HepG2 (cell line): ENCODE results near the gene PLCD4. TPM values are rescaled to one million over a fixed set of nuclear protein-coding genes. Genes with fewer than 3 reads are reported as not detected.

Experiments used
- ATAC-seq: fragments of 200-7000 bp; cut with Tn5 transposase; 3 replicates; pipeline ENCODE4 v1.9.1; 2020; ENCODE audit warnings: mild to moderate bottlenecking, moderate library complexity
- BruUV-seq: library from RNA; stranded (reverse); fragments of 400-500 nt; replicated peaks from 2 replicates; lab custom pipeline; 2021; lab: Mats Ljungman, UMichigan
- CTCF ChIA-PET: fragments of 300-600 bp; formaldehyde crosslinking; extraction: SDS; loops from one replicate; lab custom pipeline; 2021; ENCODE audit warnings: low total read pairs, inconsistent platforms, low intra/inter-chr PET ratio; lab: Yijun Ruan, JAX
- POLR2A ChIA-PET: fragments of 350-600 bp; sonication (Branson Sonifier 250); formaldehyde crosslinking; loops from one replicate; lab custom pipeline; 2020; ENCODE audit warnings: antibody characterized with exemption, inconsistent platforms; lab: Yijun Ruan, JAX
- DNase-seq: peaks from one replicate; pipeline ENCODE4 v3.0.0-alpha.2; 2015; ENCODE audit warnings: low spot score
- FAIRE-seq: peaks from 3 replicates; lab custom pipeline; 2011; peaks lifted over from hg19 to GRCh38; lab: Jason Lieb, UNC
- H2AFZ ChIP-seq: one replicate; pipeline ENCODE4 v1.6.1; 2011; ENCODE audit warnings: low read length, inconsistent platforms
- H3K27ac ChIP-seq: fragments of 300-600 bp; 3 replicates; pipeline ENCODE4 v1.8.0; 2011; ENCODE audit warnings: mixed run types, mild to moderate bottlenecking, mixed read lengths, low read length, inconsistent platforms; ENCODE audit not compliant: insufficient read depth; ENCODE audit errors: extremely low read length
- H3K27me3 ChIP-seq, 2 experiments: fragments of 200-600 bp in 1 of 2; 2 replicates in 1 of 2; 3 replicates in 1 of 2; pipeline versions ENCODE4 v1.6.0 to v1.8.0; 2011; ENCODE audit warnings: low read length in 2 of 2, mild to moderate bottlenecking in 2 of 2, moderate library complexity in 2 of 2, inconsistent platforms in 1 of 2; ENCODE audit not compliant: insufficient read depth in 2 of 2, control insufficient read depth in 1 of 2
- H3K36me3 ChIP-seq, 2 experiments: fragments of 200-600 bp in 1 of 2; replicated peaks in 1 of 2; 2 replicates in 1 of 2; 3 replicates in 1 of 2; pipeline versions ENCODE4 v1.5.1 to v1.8.0; 2011; ENCODE audit warnings: low read length in 2 of 2, inconsistent platforms in 1 of 2; ENCODE audit not compliant: insufficient read depth in 2 of 2, control insufficient read depth in 1 of 2
- H3K4me1 ChIP-seq: 2 replicates; pipeline ENCODE4 v1.5.1; 2012; ENCODE audit warnings: low read length, inconsistent platforms; ENCODE audit not compliant: insufficient read depth
- H3K4me2 ChIP-seq: 2 replicates; pipeline ENCODE4 v1.6.0; 2011; ENCODE audit warnings: low read depth, low read length, inconsistent platforms
- H3K4me3 ChIP-seq, 3 experiments: fragments of 200-600 bp in 1 of 3; sonication (generic), shearing (Covaris generic) in 1 of 3; replicated peaks in 1 of 3; 2 replicates each; pipeline ENCODE4 v1.5.1; 2011 to 2016; ENCODE audit warnings: low read length in 3 of 3, inconsistent platforms in 2 of 3, low read depth in 2 of 3, mild to moderate bottlenecking in 2 of 3, control low read depth in 1 of 3, mixed read lengths in 1 of 3; ENCODE audit not compliant: insufficient read depth in 1 of 3
- H3K79me2 ChIP-seq: one replicate; pipeline ENCODE4 v1.6.1; 2011; ENCODE audit warnings: low read length, inconsistent platforms; ENCODE audit not compliant: insufficient read depth
- H3K9ac ChIP-seq: 2 replicates; pipeline ENCODE4 v1.6.0; 2011; ENCODE audit warnings: mild to moderate bottlenecking, low read depth, low read length, inconsistent platforms; ENCODE audit not compliant: insufficient read depth
- H3K9me3 ChIP-seq: 2 replicates; pipeline ENCODE4 v1.5.1; 2012; ENCODE audit warnings: mild to moderate bottlenecking, low read length
- H4K20me1 ChIP-seq: 2 replicates; pipeline ENCODE4 v1.6.0; 2011; ENCODE audit warnings: inconsistent platforms, mild to moderate bottlenecking, low read length, moderate library complexity; ENCODE audit not compliant: insufficient read depth
- HMGA1 ChIP-seq: sonication (generic); formaldehyde crosslinking; conservative IDR thresholded peaks from 2 replicates; pipeline ENCODE4 v1.4.0; 2020; ENCODE audit warnings: missing genetic modification reagents
- KAT8 ChIP-seq: IDR thresholded peaks from 2 replicates; pipeline ENCODE4 v1.6.1; 2016; ENCODE audit warnings: missing genetic modification reagents, missing compliant biosample characterization
- MTA3 ChIP-seq: sonication (generic); formaldehyde crosslinking; IDR thresholded peaks from 2 replicates; pipeline ENCODE4 v1.4.0; 2020; ENCODE audit warnings: missing genetic modification reagents
- MXD4 ChIP-seq: IDR thresholded peaks from 2 replicates; pipeline ENCODE4 v1.6.1; 2016; ENCODE audit warnings: mild to moderate bottlenecking, missing biosample characterization, missing genetic modification reagents
- POGK ChIP-seq: sonication (generic); formaldehyde crosslinking; conservative IDR thresholded peaks from 2 replicates; pipeline ENCODE4 v1.8.0; 2022; ENCODE audit warnings: mild to moderate bottlenecking, moderate library complexity, missing genetic modification reagents
- SOX6 ChIP-seq, 2 experiments: fragments of 450-650 bp in 1 of 2; sonication (generic) in 1 of 2; formaldehyde crosslinking in 1 of 2; IDR thresholded peaks; 2 replicates each; pipeline versions ENCODE4 v1.4.0 to v1.6.1; 2017 to 2020; ENCODE audit warnings: antibody characterized with exemption in 1 of 2, mild to moderate bottlenecking in 1 of 2, missing genetic modification reagents in 1 of 2
- ZBED4 ChIP-seq: sonication (generic); formaldehyde crosslinking; IDR thresholded peaks from 2 replicates; pipeline ENCODE4 v1.4.0; 2020; ENCODE audit warnings: missing genetic modification reagents, borderline replicate concordance
- ZNF503 ChIP-seq: sonication (generic); formaldehyde crosslinking; IDR thresholded peaks from 2 replicates; pipeline ENCODE4 v1.4.0; 2020; ENCODE audit warnings: missing genetic modification reagents
- ZNF768 ChIP-seq: sonication (generic); formaldehyde crosslinking; IDR thresholded peaks from 2 replicates; pipeline ENCODE4 v1.4.0; 2020; ENCODE audit warnings: missing genetic modification reagents
- ZNF879 ChIP-seq: sonication (generic); formaldehyde crosslinking; IDR thresholded peaks from 2 replicates; pipeline ENCODE4 v1.8.1; 2023; ENCODE audit warnings: missing genetic modification reagents
- WGBS: methylation state at CpG from one replicate; pipeline ENCODE4 v1.1.6; 2017; ENCODE audit warnings: low lambda C conversion rate; 5-methylcytosine and 5-hydroxymethylcytosine counted together
- in situ Hi-C: cut with HindIII; loops from 2 replicates; pipeline ENCODE4 v1.10.0; 2017; ENCODE audit warnings: low pct_unique_long_range_greater_than_20kb; ENCODE audit not compliant: extremely low pct_ligation_motif_present
- intact Hi-C: fragments of 100-400 bp; cut with micrococcal nuclease; formaldehyde crosslinking; loops from one replicate; pipeline ENCODE4 v1.10.0; 2022; ENCODE audit not compliant: unreplicated experiment
- polyA plus RNA-seq, 8 experiments: library from polyadenylated mRNA; depleted of rRNA in 3 of 8; stranded (reverse) in 7 of 8; unstranded in 1 of 8; fragments of >200 nt; fragmentation: Illumina TruSeq in 4 of 8; extraction: Trizol in 4 of 8; gene quantifications; 2 replicates each; pipeline versions ENCODE4 v1.2.1 to v1.2.3, GENCODE V29; 2011 to 2016; ENCODE audit warnings: low read depth in 4 of 8, missing spikeins in 1 of 8, mixed read lengths in 1 of 8; ENCODE audit not compliant: insufficient read depth in 1 of 8
- total RNA-seq, 5 experiments: library from RNA; depleted of rRNA; stranded (reverse); fragments of >200 nt; fragmentation: Illumina TruSeq; extraction: Trizol; gene quantifications; 2 replicates each; pipeline ENCODE4 v1.2.3, GENCODE V29; 2016; ENCODE audit warnings: low read depth in 1 of 5

Gene PLCD4
- total and polyA plus RNA-seq, 2 of the 13 experiments (the other 11 are each of a cell fraction or from before 2014, with no cell fraction given): 0.26 TPM; not detected in 1

- H3K4me1 ChIP-seq: no peaks in the 10 kb centered on the region
- POLR2A ChIA-PET: interaction anchor here (1.3 kb wide), 1 partner anchor 20 kb away, joined by 3 read pairs; the partner anchor contains the start of gene PLCD4
- no peak overlapping the region for H3K4me3 ChIP-seq
- CTCF ChIA-PET: no interaction called here
- H3K4me2 ChIP-seq: no peak overlapping the region
- TF ChIP-seq POGK (CRISPR knock-in tag) (no peak), ZNF503 (CRISPR knock-in tag) (no peak), MTA3 (no peak)
- TF ChIP-seq, all 625 proteins: peak for 0
- no TSS peak for BruUV-seq
- in situ Hi-C loops: no loop called here
- Histone ChIP-seq H3K27ac (no peak overlapping the region), H4K20me1 (no peaks in the 10 kb centered on the region), H2AFZ (no peak overlapping the region), H3K36me3 (no peaks in the 10 kb centered on the region), H3K9me3 (no peaks in the 10 kb centered on the region), H3K9ac (no peak overlapping the region), H3K79me2 (no peaks in the 10 kb centered on the region), H3K27me3 (peaks cover 1 to 3% of the 10 kb centered on the region in 2 experiments; a peak in 1 of 5 replicates)
- WGBS: 80% methylated on average over 4 of the region's 4 CpGs
- FAIRE-seq: no peak
- no peak for DNase-seq
- intact Hi-C loops: no loop called here
- ATAC-seq: peak; percentile 17; the same call in 2 of the 3 replicates
Measured at GRCh38 chr2:218627939-218628338, 20.2 kb downstream of the PLCD4 start.

- in situ Hi-C loops: no loop called here
- H3K9ac ChIP-seq: no peak overlapping the region
- H3K36me3 ChIP-seq: peaks cover 6 to 12% of the 10 kb centered on the region in 2 experiments
- ATAC-seq (no peak), FAIRE-seq (no peak), DNase-seq (no peak)
- intact Hi-C loops: no loop called here
- no TSS peak for BruUV-seq
- H4K20me1 ChIP-seq: no peaks in the 10 kb centered on the region
- ChIA-PET POLR2A (no interaction called here), CTCF (no interaction called here)
- H3K79me2 ChIP-seq: no peaks in the 10 kb centered on the region
- 76% methylated on average over 4 of the region's 4 CpGs for WGBS
- no peaks in the 10 kb centered on the region for H3K9me3 ChIP-seq
- H3K4me2 ChIP-seq: no peak overlapping the region
- no peaks in the 10 kb centered on the region for H3K4me1 ChIP-seq
- H3K27me3 ChIP-seq: peaks cover 0 to 1% of the 10 kb centered on the region in 2 experiments; a peak in 1 of 5 replicates
- no peak overlapping the region for H2AFZ ChIP-seq
- no peak overlapping the region for H3K27ac ChIP-seq
- H3K4me3 ChIP-seq: no peak overlapping the region
- TF ChIP-seq KAT8 (CRISPR knock-in tag) (no peak), SOX6 (IDR thresholded peaks at IDR 0.05) (no peak), SOX6 (CRISPR knock-in tag; IDR thresholded peaks at IDR 0.05) (no peak), ZNF879 (CRISPR knock-in tag) (no peak), ZBED4 (CRISPR knock-in tag) (no peak), ZNF768 (CRISPR knock-in tag) (no peak), MXD4 (CRISPR knock-in tag) (no peak), HMGA1 (CRISPR knock-in tag) (no peak)
Measured at GRCh38 chr2:218631837-218632236, 24.1 kb downstream of the PLCD4 start.
